Activated CD4-positive, alpha-beta T cell treated with anti-CD3 and anti-CD28 coated beads for 24 hours (primary cell): ENCODE data around the gene PSME3IP1.
"Not testable (repeated sequence)": the region's sequence is repeated elsewhere in the genome, so short reads cannot be mapped to it uniquely, and the experiment has no call there.

Source experiments
- DNase-seq, 2 donors: peaks; one replicate each; pipeline ENCODE4 v3.0.0-alpha.2; 2020; ENCODE audit warnings: low read depth in 2 of 2

Gene PSME3IP1

GRCh38 chr16:57185945-57186871, at the start of gene PSME3IP1, which contains the start of gene RSPRY1:
TSS of gene PSME3IP1 (minus strand) at chr16:57186039. CDS start at chr16:57173854, 12,185 bp downstream.
TSS of gene RSPRY1 (plus strand) at chr16:57186329. CDS start at chr16:57204659, 18,330 bp downstream.
- DNase-seq, result peak; percentile 95 to 98

- no peak for DNase-seq
These were observed 49.5 kb upstream of the PSME3IP1 start for GRCh38 chr16:57235128-57236021.

- no peak for DNase-seq
These were observed 48.9 kb upstream of the PSME3IP1 start for GRCh38 chr16:57234707-57235092.

GRCh38 chr16:57233944-57234706, 48.3 kb upstream of the PSME3IP1 start:
- no peak for DNase-seq

- no peak for DNase-seq
These were observed 46.0 kb upstream of the PSME3IP1 start for GRCh38 chr16:57231821-57232350.

- no peak for DNase-seq
These were observed 43.2 kb upstream of the PSME3IP1 start for GRCh38 chr16:57229079-57229478.

GRCh38 chr16:57226701-57227621, 41.1 kb upstream of the PSME3IP1 start:
- no peak for DNase-seq

- no peak for DNase-seq
These were observed 40.1 kb upstream of the PSME3IP1 start for GRCh38 chr16:57225978-57226377.

GRCh38 chr16:57224651-57225335, 39.0 kb upstream of the PSME3IP1 start:
- DNase-seq, result no peak

GRCh38 chr16:57223057-57223456, 37.2 kb upstream of the PSME3IP1 start:
- DNase-seq, result no peak

- no peak for DNase-seq
These were observed 31.1 kb upstream of the PSME3IP1 start for GRCh38 chr16:57216968-57217367.

GRCh38 chr16:57213462-57213861, 27.6 kb upstream of the PSME3IP1 start:
- no peak for DNase-seq

- DNase-seq, result no peak
These were observed 23.9 kb upstream of the PSME3IP1 start for GRCh38 chr16:57209780-57210179.

- DNase-seq, result no peak
These were observed 23.1 kb upstream of the PSME3IP1 start for GRCh38 chr16:57208926-57209325.

GRCh38 chr16:57204675-57205074, 18.8 kb upstream of the PSME3IP1 start:
- no peak for DNase-seq

- no peak for DNase-seq
These were observed 17.6 kb upstream of the PSME3IP1 start for GRCh38 chr16:57203451-57203850.

GRCh38 chr16:57202095-57202886, 16.5 kb upstream of the PSME3IP1 start:
- no peak for DNase-seq

- DNase-seq, result not testable (repeated sequence)
These were observed 15.1 kb upstream of the PSME3IP1 start for GRCh38 chr16:57200926-57201325.

GRCh38 chr16:57200321-57200720, 14.5 kb upstream of the PSME3IP1 start:
- not testable (repeated sequence) for DNase-seq
